ENCODE data around the gene CEP295NL.
A peak's percentile ranks its signal among the peaks of the same experiment; 100 is the strongest.
"Not testable (repeated sequence)": the region's sequence is repeated elsewhere in the genome, so short reads cannot be mapped to it uniquely, and the experiment has no call there.

CEP295NL gene

GRCh38 chr17:78903101-78903779, at the start of gene CEP295NL:
CEP295NL (minus strand) TSS chr17:78903201; CDS start chr17:78901828, 1,373 bp downstream.
- Mint-ChIP-seq H3K4me1 (peaks cover 17% of the 10 kb centered on the region), H3K27ac (peak within 1 kb of the TSS; percentile 66 to 88), H3K9me3 (no peaks in the 10 kb centered on the region), H3K27me3 (peaks cover 6% of the 10 kb centered on the region), H3K4me3 (peak within 1 kb of the TSS; percentile 27 to 32)
- DNase-seq (no peak), ATAC-seq (peak; percentile 73)

GRCh38 chr17:78952706-78953105, 49.7 kb upstream of the CEP295NL start:
- ATAC-seq (no peak), DNase-seq (no peak)
- H3K27me3 Mint-ChIP-seq, result no peaks in the 10 kb centered on the region
- peaks cover 0 to 23% of the 10 kb centered on the region in 2 donors for H3K9me3 Mint-ChIP-seq
- no peak overlapping the region for H3K4me3 Mint-ChIP-seq
- no peak overlapping the region for H3K27ac Mint-ChIP-seq
- peaks cover 10% of the 10 kb centered on the region for H3K4me1 Mint-ChIP-seq

GRCh38 chr17:78951967-78952551, 49.1 kb upstream of the CEP295NL start:
- Mint-ChIP-seq H3K27me3 (no peaks in the 10 kb centered on the region), H3K27ac (no peak overlapping the region), H3K4me3 (no peak overlapping the region), H3K4me1 (peaks cover 8% of the 10 kb centered on the region), H3K9me3 (peaks cover 0 to 23% of the 10 kb centered on the region in 2 donors)
- DNase-seq, result no peak
- no peak for ATAC-seq

GRCh38 chr17:78950870-78951269, 47.9 kb upstream of the CEP295NL start:
- Mint-ChIP-seq H3K4me3 (no peak overlapping the region), H3K27me3 (no peaks in the 10 kb centered on the region), H3K27ac (no peak overlapping the region), H3K9me3 (peaks cover 0 to 23% of the 10 kb centered on the region in 2 donors), H3K4me1 (no peaks in the 10 kb centered on the region)
- ATAC-seq (no peak), DNase-seq (no peak)

GRCh38 chr17:78947235-78948149, 44.5 kb upstream of the CEP295NL start:
- no peaks in the 10 kb centered on the region for H3K27me3 Mint-ChIP-seq
- no peak overlapping the region for H3K4me3 Mint-ChIP-seq
- peak overlapping the region in 1 of 2 donors; percentile 78 for H3K27ac Mint-ChIP-seq
- no peak for DNase-seq
- peaks cover 0 to 23% of the 10 kb centered on the region in 2 donors for H3K9me3 Mint-ChIP-seq
- ATAC-seq, result no peak
- peaks cover 4% of the 10 kb centered on the region for H3K4me1 Mint-ChIP-seq

GRCh38 chr17:78946631-78947030, 43.6 kb upstream of the CEP295NL start:
- ATAC-seq, result no peak
- H3K4me3 Mint-ChIP-seq, result no peak overlapping the region

GRCh38 chr17:78946131-78946530, 43.1 kb upstream of the CEP295NL start:
- H3K4me1 Mint-ChIP-seq, result peaks cover 4% of the 10 kb centered on the region
- ATAC-seq (no peak), DNase-seq (no peak)
- H3K9me3 Mint-ChIP-seq, result peaks cover 0 to 18% of the 10 kb centered on the region in 2 donors
- H3K27me3 Mint-ChIP-seq, result no peaks in the 10 kb centered on the region
- no peak overlapping the region for H3K27ac Mint-ChIP-seq
- no peak overlapping the region for H3K4me3 Mint-ChIP-seq

More at GRCh38 chr17:78946631-78947030, 43.6 kb upstream of the CEP295NL start:
- Mint-ChIP-seq H3K27ac (no peak overlapping the region), H3K4me1 (peaks cover 4% of the 10 kb centered on the region), H3K9me3 (peaks cover 0 to 23% of the 10 kb centered on the region in 2 donors), H3K27me3 (no peaks in the 10 kb centered on the region)
- DNase-seq, result no peak

- DNase-seq, H3K27me3 Mint-ChIP-seq, ATAC-seq, H3K4me1 Mint-ChIP-seq, H3K4me3 Mint-ChIP-seq: not testable (repeated sequence)
- peaks cover 0 to 11% of the 10 kb centered on the region in 2 donors for H3K9me3 Mint-ChIP-seq
- H3K27ac Mint-ChIP-seq, result peak overlapping the region in 1 of 2 donors; percentile 67
Observed at GRCh38 chr17:78945455-78945854, 42.5 kb upstream of the CEP295NL start.

GRCh38 chr17:78944956-78945355, 42.0 kb upstream of the CEP295NL start:
- peaks cover 0 to 7% of the 10 kb centered on the region in 2 donors for H3K9me3 Mint-ChIP-seq
- ATAC-seq (no peak), DNase-seq (no peak)
- no peaks in the 10 kb centered on the region for H3K27me3 Mint-ChIP-seq
- H3K27ac Mint-ChIP-seq, result no peak overlapping the region
- H3K4me3 Mint-ChIP-seq, result no peak overlapping the region
- H3K4me1 Mint-ChIP-seq, result peaks cover 4% of the 10 kb centered on the region

- Mint-ChIP-seq H3K27me3 (no peaks in the 10 kb centered on the region), H3K4me1 (peaks cover 4% of the 10 kb centered on the region), H3K9me3 (no peaks in the 10 kb centered on the region), H3K4me3 (no peak overlapping the region), H3K27ac (no peak overlapping the region)
- no peak for DNase-seq
- no peak for ATAC-seq
Observed at GRCh38 chr17:78944026-78944425, 41.0 kb upstream of the CEP295NL start.

GRCh38 chr17:78940708-78941107, 37.7 kb upstream of the CEP295NL start:
- Mint-ChIP-seq H3K9me3 (no peaks in the 10 kb centered on the region), H3K4me1 (peaks cover 4% of the 10 kb centered on the region)

GRCh38 chr17:78940258-78940657, 37.3 kb upstream of the CEP295NL start:
- H3K27me3 Mint-ChIP-seq, result no peaks in the 10 kb centered on the region
- no peak for DNase-seq
- H3K9me3 Mint-ChIP-seq, result no peaks in the 10 kb centered on the region
- no peak overlapping the region for H3K27ac Mint-ChIP-seq
- no peak for ATAC-seq
- H3K4me1 Mint-ChIP-seq, result peaks cover 4% of the 10 kb centered on the region
- no peak overlapping the region for H3K4me3 Mint-ChIP-seq

More at GRCh38 chr17:78940708-78941107, 37.7 kb upstream of the CEP295NL start:
- ATAC-seq, result no peak
- Mint-ChIP-seq H3K27ac (no peak overlapping the region), H3K27me3 (no peaks in the 10 kb centered on the region), H3K4me3 (no peak overlapping the region)
- DNase-seq, result no peak

GRCh38 chr17:78939615-78940014, 36.6 kb upstream of the CEP295NL start:
- DNase-seq (no peak), ATAC-seq (no peak)
- Mint-ChIP-seq H3K27me3 (no peaks in the 10 kb centered on the region), H3K4me3 (no peak overlapping the region), H3K9me3 (no peaks in the 10 kb centered on the region), H3K27ac (no peak overlapping the region), H3K4me1 (peaks cover 4% of the 10 kb centered on the region)

- Mint-ChIP-seq H3K27me3 (no peaks in the 10 kb centered on the region), H3K4me3 (no peak overlapping the region), H3K9me3 (no peaks in the 10 kb centered on the region), H3K4me1 (peaks cover 15% of the 10 kb centered on the region), H3K27ac (no peak overlapping the region)
- ATAC-seq (no peak), DNase-seq (no peak)
Observed at GRCh38 chr17:78937561-78937960, 34.6 kb upstream of the CEP295NL start.

- H3K27me3 Mint-ChIP-seq, result no peaks in the 10 kb centered on the region
- no peaks in the 10 kb centered on the region for H3K9me3 Mint-ChIP-seq
- ATAC-seq, result no peak
- H3K27ac Mint-ChIP-seq, result peak overlapping the region; percentile 53 to 79
- peaks cover 15% of the 10 kb centered on the region for H3K4me1 Mint-ChIP-seq
- DNase-seq, result no peak
- no peak overlapping the region for H3K4me3 Mint-ChIP-seq
Observed at GRCh38 chr17:78935419-78936323, 32.7 kb upstream of the CEP295NL start.
